CD4-positive, alpha-beta T cell treated with Interleukin-21 for 1 hour (primary cell): ENCODE measurements around the gene COL1A1.

ENCODE experiments used
- DNase-seq: peaks from one replicate; pipeline ENCODE4 v3.0.0-alpha.2; 2020

The COL1A1 gene

DNA sequence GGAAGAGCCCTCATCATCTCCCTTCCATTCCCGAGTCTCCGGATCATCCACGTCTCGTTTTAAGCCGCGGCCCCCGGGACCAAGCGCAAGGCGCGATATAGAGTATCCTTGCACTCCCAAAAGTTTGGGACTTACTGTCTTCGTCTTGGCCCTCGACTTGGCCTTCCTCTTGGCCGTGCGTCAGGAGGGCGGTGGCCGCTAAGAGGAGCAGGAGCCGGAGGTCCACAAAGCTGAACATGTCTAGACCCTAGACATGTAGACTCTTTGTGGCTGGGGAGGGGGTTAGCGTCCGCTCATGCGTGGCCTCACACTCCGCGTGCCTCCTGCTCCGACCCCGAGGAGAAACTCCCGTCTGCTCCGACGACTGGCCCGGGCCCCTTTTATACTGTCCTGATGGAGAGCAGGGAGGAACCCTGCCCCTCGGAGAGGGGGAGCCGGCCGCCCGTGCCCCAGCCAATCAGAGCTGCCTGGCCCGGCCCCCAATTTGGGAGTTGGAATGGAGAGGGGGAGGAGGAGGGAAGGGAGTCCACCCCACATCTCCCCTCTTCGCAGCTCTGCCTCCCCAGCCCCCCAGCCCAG, at the start of gene COL1A1:
COL1A1 (minus strand) TSS at position 356 of the 579 bp plus-strand sequence; CDS start at position 238, 118 bp downstream.
- no peak for DNase-seq

DNA sequence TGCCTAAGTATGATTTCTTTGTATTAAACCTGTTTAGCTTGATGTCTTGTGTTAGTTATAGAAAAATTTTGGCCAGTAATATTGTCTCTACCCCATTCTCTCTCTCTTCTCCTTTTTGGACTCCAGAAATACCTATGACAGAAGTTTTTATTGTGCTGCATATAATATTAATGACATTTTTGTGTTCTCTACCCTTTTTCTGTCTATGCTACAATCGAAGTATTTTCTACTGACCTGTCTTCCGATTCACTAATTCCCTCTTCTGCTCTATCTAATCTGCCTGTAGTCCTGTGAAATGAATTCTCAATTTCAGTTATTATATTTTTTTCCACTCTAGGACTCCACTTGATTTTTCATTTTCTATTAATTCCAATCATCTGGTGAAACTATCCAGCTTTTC, 46.8 kb upstream of the COL1A1 start:
- DNase-seq, result no peak

GRCh38 chr17:50244771-50245170, 43.3 kb upstream of the COL1A1 start:
- DNase-seq, result no peak

GRCh38 chr17:50241431-50241830, 40.0 kb upstream of the COL1A1 start:
- DNase-seq, result no peak

DNA sequence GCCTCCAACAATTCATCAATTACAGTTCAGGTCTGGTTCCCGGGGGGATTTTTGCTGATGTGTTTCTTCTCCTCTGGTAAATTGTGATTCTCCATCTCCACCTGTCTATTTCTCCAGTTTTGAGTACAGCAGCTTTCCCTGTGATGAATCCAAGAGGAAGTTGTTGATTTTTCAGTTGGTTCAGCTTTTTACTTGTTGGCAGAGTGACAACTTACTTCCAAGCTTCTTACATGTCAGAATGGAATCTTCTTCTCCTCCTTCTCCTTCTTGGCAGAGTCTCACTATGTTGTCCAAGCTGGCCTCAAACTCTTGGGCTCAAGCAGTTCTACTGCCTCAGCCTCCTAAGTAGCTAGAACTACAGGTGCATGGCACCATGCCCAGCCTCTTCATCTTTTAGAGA, 39.4 kb upstream of the COL1A1 start:
- no peak for DNase-seq

DNA sequence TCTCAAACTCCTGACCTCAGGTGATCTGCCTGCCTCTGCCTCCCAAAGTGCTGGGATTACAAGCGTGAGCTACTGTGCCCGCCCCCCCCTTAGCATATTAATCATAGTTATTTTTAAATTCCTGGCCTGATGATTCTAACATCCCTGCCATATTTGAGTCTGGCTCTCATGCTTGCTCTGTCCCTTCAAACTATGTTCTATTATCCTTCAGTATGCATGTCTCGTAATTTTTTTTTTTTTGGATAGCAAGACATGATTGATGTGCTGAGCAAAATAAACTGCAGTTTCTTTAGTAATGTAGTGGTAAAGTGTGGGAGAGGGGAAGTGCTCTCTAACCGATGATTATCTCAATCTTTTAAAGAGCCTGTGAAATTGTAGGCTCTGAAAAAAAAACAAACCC, 38.5 kb upstream of the COL1A1 start:
- no peak for DNase-seq

GRCh38 chr17:50238601-50239280, 37.3 kb upstream of the COL1A1 start:
- DNase-seq, result no peak

GRCh38 chr17:50237901-50238300, 36.5 kb upstream of the COL1A1 start:
- DNase-seq, result no peak

GRCh38 chr17:50234581-50234980, 33.1 kb upstream of the COL1A1 start:
- no peak for DNase-seq

GRCh38 chr17:50225701-50226240, 24.3 kb upstream of the COL1A1 start:
- DNase-seq, result no peak

GRCh38 chr17:50222922-50223321, 21.5 kb upstream of the COL1A1 start:
- no peak for DNase-seq

GRCh38 chr17:50221864-50222545, 20.6 kb upstream of the COL1A1 start:
- no peak for DNase-seq

GRCh38 chr17:50221266-50221863, 19.9 kb upstream of the COL1A1 start:
- no peak for DNase-seq

GRCh38 chr17:50220811-50221210, 19.4 kb upstream of the COL1A1 start:
- DNase-seq, result no peak

DNA sequence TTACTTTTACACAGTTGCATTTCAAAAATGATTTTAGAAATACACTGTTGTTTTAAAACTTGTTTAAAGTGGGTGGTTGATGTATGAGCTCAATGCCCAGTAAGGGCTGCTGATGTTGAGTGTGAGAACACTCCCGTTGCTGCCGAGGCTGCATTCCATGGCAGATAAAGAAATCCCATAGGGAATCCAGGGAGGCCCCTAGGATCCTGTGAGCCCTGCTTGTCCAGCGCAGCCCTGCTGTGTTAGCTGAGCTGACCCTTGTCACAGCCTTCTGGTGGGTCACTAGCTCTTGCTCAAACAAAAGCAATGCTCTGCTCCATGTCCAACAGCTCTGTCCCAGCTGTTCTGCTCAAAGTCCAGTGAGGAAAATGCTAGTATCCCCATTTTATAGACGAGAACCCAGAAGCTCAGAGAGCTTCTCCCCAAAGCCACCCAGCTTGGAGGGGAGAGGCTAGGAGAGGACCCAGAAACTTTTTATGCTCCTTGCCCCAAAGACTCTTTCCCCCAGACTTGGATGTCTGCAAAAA, 18.6 kb upstream of the COL1A1 start:
- DNase-seq, result no peak

GRCh38 chr17:50219342-50219741, 17.9 kb upstream of the COL1A1 start:
- no peak for DNase-seq

DNA sequence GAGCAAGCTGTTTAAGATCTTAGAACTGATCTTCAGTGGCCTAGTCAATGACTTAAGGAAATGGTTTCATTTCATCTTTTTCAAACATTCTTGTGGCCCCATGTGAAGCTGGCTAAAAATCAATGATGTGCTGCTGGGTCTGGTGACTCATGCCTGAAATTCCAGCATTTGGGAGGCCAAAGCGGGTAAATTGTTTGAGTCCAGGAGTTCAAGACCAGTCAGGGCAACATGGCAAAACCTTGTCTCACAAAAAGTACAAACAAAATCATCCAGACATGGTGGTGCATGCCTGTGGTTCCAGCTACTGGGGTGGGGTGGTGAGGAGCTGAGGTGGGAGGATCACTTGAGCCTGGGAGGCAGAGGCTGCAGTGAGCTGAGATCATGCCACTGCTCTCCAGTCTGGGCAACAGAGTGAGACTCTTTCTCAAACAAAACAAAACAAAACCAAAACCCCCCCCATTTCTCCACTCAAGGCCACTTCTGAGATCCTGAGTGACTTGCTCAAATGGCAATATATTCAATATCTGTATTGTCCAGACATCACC, 17.4 kb upstream of the COL1A1 start:
- no peak for DNase-seq

GRCh38 chr17:50218071-50218759, 16.8 kb upstream of the COL1A1 start:
- no peak for DNase-seq

- DNase-seq, result no peak
Measured at GRCh38 chr17:50217591-50217990, 16.2 kb upstream of the COL1A1 start.

DNA sequence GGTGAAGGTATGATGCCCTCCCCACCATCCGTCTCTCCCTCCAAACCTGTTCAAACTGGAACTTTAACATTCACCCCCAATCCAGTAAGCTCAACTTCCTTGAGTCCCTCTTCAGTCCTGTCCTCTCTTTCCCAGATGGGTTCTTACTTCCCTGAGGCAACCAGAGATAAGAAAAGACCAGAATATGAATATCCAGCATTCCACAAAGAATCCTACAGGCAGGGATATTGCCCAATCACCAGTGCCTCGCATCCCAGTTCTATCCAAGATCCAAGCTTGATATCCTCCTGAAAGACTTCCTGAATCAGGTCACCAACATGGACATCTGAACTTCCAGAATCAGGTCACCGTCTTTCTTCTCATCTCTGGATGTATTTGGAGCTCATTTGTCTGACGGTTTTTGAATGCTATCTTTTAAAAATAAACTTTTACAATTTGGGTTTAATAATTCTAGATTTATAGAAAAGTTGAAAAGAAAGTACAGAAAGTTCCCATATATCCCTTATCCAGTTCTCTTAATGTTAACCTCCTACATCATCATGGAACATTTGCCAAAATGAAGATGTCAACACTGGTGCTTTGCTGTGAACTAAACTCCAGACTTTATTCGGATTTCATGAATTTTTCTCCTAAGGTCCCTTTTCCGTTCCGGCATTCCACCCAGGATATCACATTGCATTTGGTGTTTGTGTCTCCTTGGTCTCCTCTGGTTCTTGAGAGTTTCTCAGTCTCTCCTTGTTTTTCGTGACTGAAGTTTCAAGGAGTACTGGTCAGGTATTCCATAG, 13.7 kb upstream of the COL1A1 start:
- DNase-seq, result no peak
